Raji (cell line): ENCODE results near the gene FLT4.

Experiments
- POLR2A ChIP-seq: IDR thresholded peaks from 2 replicates; pipeline ENCODE4 v1.6.1; 2011; ENCODE audit warnings: low read depth, low read length, control low read depth; ENCODE audit not compliant: insufficient read depth

Gene FLT4

DNA sequence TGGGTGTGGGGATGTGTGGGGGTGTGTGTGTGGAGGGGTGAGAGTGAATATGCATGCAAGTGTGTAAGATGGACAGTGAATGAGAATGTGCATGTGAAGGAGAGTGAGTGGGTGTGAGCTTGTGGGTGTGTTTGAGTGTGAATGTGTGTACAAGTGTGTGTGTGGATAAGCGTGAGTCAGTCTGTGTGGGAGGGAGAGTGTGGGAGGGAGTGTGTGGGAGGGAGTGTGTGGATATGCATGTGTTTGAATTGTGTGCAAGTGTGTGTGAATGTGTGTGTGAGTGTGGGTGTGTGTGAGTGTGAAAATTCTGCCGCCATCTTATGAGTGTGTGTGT is 54.4 kb downstream of the FLT4 start:
- no peak for TF ChIP-seq POLR2A

DNA sequence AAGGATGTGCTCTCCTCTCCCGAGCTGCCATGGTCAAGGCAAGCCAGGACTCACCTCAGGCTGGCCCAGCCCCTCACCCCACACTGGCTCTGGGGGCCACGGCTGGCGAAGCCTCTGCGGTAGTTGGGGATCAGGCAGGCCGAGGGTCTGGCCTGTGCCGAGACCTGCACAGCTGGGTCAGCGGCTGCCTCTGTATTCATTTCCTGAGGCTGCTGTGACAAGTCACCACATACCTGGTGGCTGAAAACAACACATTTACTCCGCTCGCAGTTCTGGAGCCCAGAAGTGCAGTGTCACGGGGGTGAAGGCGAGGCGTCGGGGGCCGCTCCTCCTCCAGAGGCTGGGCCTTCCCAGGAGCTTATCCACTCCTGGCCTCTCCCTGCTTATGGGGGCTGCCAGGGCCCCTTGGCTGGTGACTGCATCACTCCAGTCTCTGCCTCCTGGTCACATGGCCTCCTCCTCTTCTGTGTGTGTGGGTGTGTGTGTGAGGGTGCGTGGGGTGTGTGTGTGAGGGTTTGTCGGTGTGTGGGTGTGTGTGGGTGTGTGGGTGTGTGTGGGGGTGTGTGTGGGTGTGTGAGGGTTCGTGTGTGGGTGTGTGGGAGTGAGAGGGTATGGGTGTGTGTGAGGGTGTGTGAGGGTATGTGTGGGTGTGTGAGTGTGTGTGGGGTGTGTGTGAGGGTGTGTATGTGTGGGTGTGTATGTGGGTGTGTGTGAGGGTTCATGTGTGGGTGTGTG is 54.9 kb downstream of the FLT4 start:
- TF ChIP-seq POLR2A: no peak

DNA sequence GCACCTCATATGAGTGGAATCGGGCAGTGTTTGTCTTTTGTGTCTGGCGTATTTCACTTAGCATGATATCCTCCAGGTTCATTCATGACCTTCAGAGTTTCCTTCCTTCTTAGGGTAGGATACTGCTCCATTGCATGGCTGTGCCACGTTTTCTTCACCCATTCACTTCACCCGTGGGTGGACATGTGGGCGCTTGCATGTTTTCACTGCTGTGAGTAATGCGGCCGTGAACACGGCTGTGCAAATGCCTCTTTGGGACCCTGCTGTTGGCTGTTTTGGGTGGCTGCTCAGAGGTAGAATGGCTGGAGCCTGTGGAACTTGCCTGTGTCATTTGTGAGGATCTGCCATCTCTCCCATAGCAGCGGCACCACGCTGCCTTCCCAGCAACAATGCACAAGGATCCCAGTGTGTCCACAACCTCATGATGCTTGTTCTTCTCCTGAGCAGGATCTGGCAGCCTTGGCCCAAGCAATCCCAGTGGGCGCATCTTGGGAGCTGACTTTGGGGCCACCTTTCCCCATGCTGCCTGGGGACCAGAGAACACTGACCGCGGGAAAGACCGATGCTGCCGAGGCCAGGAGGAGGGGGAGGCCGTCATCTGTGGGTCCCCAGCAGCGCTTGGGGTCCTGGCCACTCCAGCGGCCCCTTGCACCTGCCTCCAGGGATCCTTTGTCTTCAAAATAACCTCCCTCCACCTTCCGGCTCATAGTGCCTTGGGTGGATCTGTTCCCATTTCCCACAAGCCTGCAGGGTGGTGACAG is 55.8 kb downstream of the FLT4 start:
- TF ChIP-seq POLR2A: no peak

DNA sequence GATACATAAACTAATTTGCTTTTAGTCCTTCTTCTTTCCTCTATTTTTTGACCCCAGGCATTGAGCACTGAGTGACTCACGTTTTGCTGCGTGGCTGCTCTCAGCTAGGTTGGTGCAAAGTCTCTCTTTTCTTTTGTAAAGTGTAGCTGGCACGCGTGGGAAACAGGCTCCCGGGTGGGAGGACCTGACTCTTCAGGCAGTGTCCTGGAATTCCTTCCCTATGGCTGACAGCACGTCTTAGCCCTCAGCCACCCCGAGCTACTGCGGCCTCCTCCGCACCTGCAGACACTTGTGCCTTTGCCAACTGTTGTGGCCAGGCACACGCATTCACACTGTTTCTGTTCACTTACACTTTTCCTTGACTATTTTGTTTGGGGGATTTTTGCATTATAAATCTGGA is 57.2 kb downstream of the FLT4 start:
- no peak for TF ChIP-seq POLR2A

DNA sequence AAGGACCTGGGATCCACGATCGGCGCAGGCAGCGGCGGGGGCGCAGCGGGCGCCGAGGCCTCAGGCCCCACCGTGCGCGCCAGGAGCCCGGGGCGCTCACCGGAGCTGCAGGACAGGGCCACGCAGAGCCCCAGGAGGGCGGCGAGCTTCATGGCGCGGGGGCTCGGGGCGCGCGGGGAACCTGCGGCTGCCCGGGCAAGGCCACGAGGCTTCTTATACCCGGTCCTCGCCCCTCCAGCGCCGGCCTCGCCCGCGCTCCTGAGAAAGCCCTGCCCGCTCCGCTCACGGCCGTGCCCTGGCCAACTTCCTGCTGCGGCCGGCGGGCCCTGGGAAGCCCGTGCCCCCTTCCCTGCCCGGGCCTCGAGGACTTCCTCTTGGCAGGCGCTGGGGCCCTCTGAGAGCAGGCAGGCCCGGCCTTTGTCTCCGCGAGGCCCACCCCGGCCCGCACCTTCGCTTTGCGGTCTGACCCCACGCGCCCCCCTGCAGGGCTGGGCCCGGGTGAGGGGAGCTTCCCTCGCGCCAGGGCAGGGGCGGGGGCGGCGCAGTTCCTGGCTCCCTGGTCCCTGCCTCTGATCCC is 58.0 kb downstream of the FLT4 start, which contains the start of gene SCGB3A1:
TSS of gene SCGB3A1 (minus strand) at position 189 of the 577 bp plus-strand sequence. CDS start at position 152, 37 bp downstream.
- TF ChIP-seq POLR2A: no peak

DNA sequence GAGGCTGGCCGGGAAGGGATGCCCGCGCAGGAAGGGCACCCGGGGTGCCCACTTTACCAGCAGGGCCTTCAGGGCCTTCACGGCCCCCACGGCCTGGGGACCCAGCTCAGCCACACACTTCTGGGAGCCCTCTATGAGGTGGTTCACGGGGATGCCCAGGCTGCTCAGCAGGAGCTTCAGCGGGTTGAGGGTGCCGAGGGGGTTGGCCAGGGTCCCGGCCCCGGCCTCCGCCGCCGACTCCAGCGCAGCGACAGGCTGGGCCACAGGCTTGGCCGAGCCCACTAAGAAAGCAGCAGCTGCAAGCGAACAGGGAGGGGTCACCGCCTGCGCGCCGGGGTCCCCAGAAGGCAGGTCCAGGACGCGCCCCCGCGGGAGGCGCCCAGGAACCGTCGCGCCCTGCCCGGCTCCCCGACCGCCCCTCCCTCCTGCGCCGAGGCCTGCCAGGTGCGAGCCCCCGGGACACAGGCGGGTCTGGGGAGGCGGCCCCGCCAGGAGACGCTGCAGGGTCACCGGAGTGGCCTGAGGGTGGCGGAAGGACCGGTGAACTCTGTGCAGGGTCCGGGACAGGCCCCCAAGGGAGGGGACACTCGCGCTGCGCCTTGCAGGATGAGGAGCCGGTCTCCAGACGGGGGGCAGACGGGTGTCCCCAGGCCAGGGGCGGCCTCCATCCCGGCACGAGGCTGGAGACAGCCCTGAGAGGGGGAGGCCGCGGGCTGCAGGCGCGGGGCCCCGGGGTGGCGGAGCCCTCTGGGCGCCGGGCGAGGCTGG is 58.7 kb downstream of the FLT4 start:
- TF ChIP-seq POLR2A: no peak

DNA sequence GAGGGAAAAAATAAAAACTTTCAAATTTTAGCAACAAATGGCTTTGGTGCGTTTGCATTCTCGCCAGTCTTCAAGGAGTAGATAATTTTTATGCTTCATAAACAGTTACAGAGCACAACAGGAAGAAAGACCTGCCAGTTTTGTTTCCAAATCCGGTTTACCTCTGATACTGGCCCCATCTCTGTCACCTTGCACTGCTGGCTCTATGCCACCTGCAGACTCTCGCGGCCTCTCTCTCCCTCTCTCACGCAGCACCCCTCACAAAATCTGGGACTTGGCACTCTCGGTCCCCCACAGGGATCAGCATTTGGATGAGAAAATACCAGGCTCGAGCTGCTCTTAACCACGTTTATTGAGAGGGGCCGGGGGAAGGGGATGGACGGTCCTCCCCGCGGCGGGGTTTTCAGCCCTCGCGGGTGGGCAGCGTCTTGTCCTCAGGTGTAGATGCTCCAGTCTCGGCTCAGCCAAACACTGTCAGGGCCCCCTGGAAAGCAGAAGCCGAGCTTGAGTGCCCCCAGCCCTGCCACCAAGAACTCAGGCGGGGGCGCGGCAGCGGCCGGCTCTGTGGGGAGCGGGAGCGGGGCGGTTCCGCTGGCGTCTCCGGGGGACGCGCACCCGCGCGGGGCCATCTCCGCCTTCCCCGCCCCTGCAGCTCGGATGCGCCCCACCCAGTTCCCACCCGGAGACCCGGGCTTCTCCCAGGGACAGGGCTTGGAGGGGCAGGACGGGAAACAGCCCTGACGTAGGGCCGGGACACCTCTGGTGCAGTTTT is 59.4 kb downstream of the FLT4 start:
- TF ChIP-seq POLR2A: no peak

DNA sequence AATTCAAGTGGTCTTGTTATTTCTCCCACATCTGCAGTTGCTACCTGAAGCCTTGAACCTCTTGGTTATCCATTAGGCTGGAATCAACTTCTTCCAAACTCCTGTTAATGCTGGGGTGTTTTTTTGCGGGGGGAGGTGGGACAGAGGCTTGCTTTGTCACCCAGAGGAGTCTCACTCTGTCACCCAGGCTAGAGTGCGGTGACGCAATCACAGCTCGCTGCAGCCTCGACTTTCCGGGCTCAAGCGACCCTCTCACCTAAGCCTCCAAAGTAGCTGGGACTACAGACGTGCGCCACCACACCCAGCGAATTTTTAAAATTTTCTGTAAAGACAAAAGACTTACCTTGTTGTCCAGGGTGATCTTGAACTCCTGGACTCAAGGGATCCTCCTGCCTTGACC is 62.5 kb downstream of the FLT4 start:
- no peak for TF ChIP-seq POLR2A

DNA sequence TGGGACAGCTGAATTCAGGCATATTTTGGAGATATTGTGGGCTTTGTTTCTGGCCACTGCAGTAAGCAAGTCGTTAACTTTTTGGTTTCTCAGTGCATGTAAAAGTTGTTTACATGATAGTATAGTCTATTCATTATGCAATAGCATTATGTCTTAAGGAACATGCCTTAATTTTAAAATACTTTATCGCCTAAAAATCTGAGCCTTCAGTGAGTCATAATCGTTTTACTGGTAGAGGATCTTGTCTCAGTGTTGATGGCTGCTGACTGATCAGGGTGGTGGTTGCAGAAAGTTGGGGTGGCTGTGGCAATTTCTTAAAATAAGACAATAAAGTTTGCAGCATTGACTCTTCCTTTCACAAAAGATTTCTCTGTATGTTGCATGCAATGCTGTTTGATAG is 63.2 kb downstream of the FLT4 start:
- no peak for TF ChIP-seq POLR2A

DNA sequence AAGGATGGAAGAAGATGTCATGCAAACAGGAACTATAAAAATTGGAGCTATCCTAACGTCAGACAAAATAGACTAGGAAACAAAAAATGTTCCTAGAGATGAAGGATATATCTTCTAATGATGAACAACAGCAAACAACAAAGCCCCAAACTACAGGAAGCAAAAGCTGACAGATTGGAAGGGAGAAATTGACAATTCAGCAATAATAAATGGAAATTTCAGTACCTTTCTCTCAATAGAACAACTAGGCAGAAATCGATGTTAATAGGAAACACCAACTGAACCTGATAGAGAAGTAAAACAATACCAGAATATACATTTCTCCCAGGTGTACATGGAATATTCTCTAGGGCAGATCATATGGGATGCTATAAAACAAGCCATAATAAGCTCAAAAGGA is 65.7 kb downstream of the FLT4 start:
- no peak for TF ChIP-seq POLR2A

DNA sequence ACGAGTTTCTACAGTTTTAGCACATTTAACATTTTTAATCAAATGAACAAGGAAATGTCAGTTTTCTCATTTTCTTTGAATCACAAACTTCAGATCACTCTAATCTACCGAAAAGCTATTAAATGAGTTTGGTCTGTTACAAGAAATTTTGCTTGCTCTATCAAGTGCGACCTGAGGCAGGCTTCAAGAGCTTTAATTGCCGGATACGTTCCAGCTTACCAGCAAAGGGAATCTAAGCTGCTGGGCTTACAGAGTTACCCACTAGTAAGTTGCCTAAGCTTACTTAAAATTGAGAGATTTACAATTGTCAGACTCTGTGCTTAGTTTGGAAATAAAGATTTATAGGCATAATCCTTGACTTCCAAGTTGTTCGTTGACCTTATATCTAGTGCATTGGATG is 68.7 kb downstream of the FLT4 start:
- no peak for TF ChIP-seq POLR2A

DNA sequence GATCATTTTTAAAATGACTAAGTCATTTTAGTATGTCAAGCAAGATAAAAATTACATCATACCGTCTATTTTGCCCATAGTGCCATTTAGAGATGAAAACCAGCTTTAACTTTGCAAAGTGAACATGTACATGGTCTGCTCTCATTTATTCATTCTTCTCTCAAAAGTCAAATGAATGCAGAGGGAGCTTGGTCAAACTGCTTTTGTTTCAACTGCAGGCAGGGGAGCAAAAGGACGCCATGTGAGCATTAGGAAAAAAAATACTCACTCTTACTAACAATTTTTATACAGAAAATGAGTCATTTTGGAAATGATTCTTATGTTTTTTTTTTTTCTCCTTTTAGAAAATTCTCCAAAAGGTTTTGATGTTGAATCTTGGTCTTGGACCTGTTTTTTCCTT is 73.8 kb downstream of the FLT4 start:
- TF ChIP-seq POLR2A: no peak

DNA sequence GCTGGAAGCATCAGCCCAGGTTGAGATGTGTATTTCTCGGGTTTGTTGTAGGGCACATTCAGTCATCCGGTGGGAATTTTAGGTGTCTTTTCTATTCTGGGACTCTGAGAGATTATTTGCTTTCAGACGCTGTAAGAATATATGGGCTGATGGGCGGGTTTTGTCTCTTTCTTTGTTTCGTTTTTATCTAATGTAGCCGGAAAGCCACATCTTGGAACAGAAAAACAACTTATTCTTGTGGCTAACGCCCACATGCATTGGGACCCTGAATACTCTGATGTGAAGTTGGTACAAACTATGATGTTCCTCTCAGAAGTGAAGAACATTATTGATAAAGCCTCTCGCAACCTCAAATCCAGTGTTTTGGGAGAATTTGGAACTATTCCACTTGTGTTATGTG is 80.5 kb downstream of the FLT4 start:
- no peak for TF ChIP-seq POLR2A

DNA sequence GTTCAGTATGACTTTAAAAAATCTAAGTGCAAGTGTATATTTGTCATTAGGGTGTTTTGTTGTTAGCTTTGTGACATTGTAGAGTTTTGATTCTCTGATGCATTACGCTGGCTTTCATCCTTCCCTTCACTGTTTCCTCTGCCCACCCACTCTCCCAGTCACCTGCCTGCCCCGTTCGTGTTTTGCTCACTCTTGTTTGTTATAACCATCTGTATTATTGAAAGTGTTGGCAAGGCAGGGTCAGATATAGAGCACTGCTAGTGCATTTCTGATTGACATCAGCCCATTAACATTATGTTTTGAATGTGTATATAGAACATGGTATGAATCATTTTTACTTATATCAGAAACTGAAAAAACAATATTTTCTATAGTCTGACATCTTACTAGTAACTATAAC is 85.4 kb downstream of the FLT4 start:
- TF ChIP-seq POLR2A: no peak

DNA sequence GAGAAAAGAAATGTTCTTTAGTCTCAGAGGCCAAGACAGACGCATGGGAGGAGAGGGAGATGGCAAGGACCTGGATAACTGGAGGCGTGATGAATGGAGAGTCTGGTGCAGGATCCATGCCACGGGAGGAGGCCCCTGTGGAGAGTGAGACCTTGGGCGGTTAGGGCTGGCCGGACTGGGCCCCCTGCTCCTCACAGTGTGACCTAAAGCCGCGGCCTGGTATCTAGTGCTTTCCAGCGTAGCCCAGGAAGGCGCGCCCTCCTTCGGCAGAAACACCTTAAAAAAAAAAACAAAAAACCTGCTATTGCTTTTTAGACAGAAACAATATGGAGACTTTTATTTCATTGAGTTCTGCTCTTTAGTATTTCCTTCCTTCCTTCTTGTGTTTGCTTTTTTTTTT is 91.2 kb downstream of the FLT4 start:
- no peak for TF ChIP-seq POLR2A
